ENCODE measurements around the gene TAF1D. TPM values are rescaled to one million over a fixed set of nuclear protein-coding genes. Genes with fewer than 3 reads are reported as not detected.

The TAF1D gene
- polyA plus RNA-seq, 3 donors = 5.9 to 68.3 (median 7.4) TPM

DNA sequence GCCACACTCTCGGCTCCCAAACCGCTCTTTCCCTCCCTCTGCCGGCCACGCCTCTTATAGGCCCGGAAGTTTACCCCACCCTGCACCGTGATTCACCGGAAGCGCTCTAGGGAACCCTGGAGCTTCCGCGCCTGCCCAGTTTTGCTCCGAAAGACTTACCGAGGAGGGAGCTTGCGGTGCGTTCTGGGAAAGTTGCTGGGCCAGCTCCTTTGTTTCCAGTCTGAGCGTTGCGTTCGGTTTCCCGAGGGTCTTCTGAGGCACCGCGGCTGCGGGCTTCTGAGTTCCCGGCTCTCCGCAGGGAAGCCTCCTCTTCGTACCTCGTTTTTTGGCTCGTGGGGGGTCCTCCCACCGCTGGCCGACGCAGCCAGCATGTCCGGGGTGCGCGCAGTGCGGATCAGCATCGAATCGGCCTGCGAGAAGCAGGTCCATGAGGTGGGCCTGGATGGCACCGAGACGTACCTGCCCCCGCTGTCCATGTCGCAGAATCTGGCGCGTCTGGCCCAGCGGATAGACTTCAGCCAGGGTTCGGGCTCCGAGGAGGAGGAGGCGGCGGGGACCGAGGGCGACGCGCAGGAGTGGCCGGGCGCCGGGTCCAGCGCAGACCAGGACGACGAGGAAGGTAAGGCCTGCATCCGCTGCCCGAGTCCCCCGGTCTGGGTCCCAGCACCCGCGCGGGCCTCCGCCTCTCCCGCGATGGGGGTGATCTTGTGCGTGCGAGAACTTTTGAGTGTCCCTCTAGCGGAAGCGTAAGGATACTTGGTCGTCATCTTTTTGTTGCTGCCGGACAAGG lies 43.0 kb upstream of the TAF1D start, which contains the start of gene MED17:
Gene MED17 (plus strand): TSS at position 138 of the 790 bp plus-strand sequence. CDS start 232 bp downstream, at position 370.
- H3K4me2 ChIP-seq (replicated peaks; ENCODE audit: extremely low read depth, low read length, poor library complexity, severe bottlenecking) = peak within 1 kb of the TSS; percentile 93
- H3K4me3 ChIP-seq (replicated peaks in 1 of 3; ENCODE audit: low read depth in 2 of 3, low read length in 3 of 3) = peak within 1 kb of the TSS; percentile 72 to 97 (median 95)
- under 1% methylated on average over 71 of the region's 72 CpGs for WGBS (ENCODE audit: insufficient coverage)
- peak within 1 kb of the TSS; percentile 95 for H3K9ac ChIP-seq (ENCODE audit: insufficient read depth, low read length, poor library complexity, severe bottlenecking)
- no peaks in the 10 kb centered on the region for H3K9me3 ChIP-seq (replicated peaks in 1 of 2; ENCODE audit: control insufficient read depth in 1 of 2, insufficient read depth in 1 of 2, low read length in 2 of 2)
- peak within 1 kb of the TSS; percentile 92 for H2AFZ ChIP-seq (ENCODE audit: insufficient read depth, low read depth, low read length, poor library complexity, severe bottlenecking)
- Mint-ChIP-seq H3K27ac (peak within 1 kb of the TSS; percentile 67 to 97 (median 90)), H3K4me1 (peaks cover 33% of the 10 kb centered on the region), H3K36me3 (peaks cover 6 to 27% of the 10 kb centered on the region in 2 donors), H3K27me3 (ENCODE audit: low read depth in 3 of 3) (no peaks in the 10 kb centered on the region), H3K4me3 (peak within 1 kb of the TSS; percentile 96 to 98), H3K9me3 (peaks cover 0 to 3% (median 0%) of the 10 kb centered on the region in 7 donors)
- intact Hi-C loops (cut with micrococcal nuclease) = loop anchor here (5.0 kb wide), 2 partner anchors 42 to 547 kb away; partner anchors contain the start of genes C11orf54 (in 2 of the 2) and TAF1D (in 2 of the 2)
- H4K20me1 ChIP-seq (ENCODE audit: insufficient read depth, low read length) = peaks cover 49% of the 10 kb centered on the region
- H3K36me3 ChIP-seq (replicated peaks in 1 of 2; ENCODE audit: control insufficient read depth in 1 of 2, insufficient read depth in 2 of 2, low read length in 2 of 2) = peaks cover 17% of the 10 kb centered on the region in 2 donors
- H3K27me3 ChIP-seq (ENCODE audit: control insufficient read depth in 2 of 2, insufficient read depth in 2 of 2, low read length in 2 of 2) = no peaks in the 10 kb centered on the region
- TF ChIP-seq CTCF (IDR thresholded peaks at IDR 0.05) = peak; percentile 59
- H3K27ac ChIP-seq (ENCODE audit: low read depth in 1 of 2, low read length in 2 of 2) = peak within 1 kb of the TSS; percentile 94 to 96
- peaks cover 57% of the 10 kb centered on the region for H3K79me2 ChIP-seq (ENCODE audit: insufficient read depth, low read length)
- H3K4me1 ChIP-seq (ENCODE audit: control insufficient read depth in 1 of 2, insufficient read depth in 2 of 2, low read length in 2 of 2) = peaks cover 16 to 34% of the 10 kb centered on the region in 2 donors
- peak; percentile 83 to 89 (median 88) for DNase-seq

DNA sequence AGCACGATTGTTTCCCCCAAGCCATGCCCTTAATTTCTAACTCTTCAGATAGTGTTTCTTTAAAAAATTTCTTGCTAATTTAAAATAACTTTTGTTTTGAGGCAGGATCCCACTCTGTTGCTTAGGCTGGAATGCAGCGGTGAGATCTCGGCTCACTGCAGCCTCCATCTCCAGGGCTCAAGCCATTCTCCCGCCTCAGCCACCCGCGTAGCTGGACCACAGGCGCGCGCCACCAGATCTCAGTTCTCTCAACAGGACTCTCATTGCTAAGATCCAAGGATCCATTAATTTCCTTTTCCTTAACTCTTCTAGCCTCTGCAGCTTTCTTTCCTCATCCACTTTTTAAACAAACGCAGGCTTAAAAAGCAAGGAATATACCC lies 42.5 kb upstream of the TAF1D start:
- H3K4me2 ChIP-seq (replicated peaks; ENCODE audit: extremely low read depth, low read length, poor library complexity, severe bottlenecking) = peak overlapping the region; percentile 93
- peak overlapping the region; percentile 95 for H3K9ac ChIP-seq (ENCODE audit: insufficient read depth, low read length, poor library complexity, severe bottlenecking)
- peak overlapping the region; percentile 72 to 97 (median 95) for H3K4me3 ChIP-seq (replicated peaks in 1 of 3; ENCODE audit: low read depth in 2 of 3, low read length in 3 of 3)
- peaks cover 0 to 3% (median 0%) of the 10 kb centered on the region in 7 donors for H3K9me3 Mint-ChIP-seq
- H4K20me1 ChIP-seq (ENCODE audit: insufficient read depth, low read length) = peaks cover 44% of the 10 kb centered on the region
- peaks cover 4 to 21% of the 10 kb centered on the region in 2 donors for H3K36me3 Mint-ChIP-seq
- no peak for TF ChIP-seq CTCF (IDR thresholded peaks at IDR 0.05)
- H3K4me1 Mint-ChIP-seq = peaks cover 33% of the 10 kb centered on the region
- H3K79me2 ChIP-seq (ENCODE audit: insufficient read depth, low read length) = peaks cover 51% of the 10 kb centered on the region
- peak overlapping the region; percentile 67 to 97 (median 90) for H3K27ac Mint-ChIP-seq
- no peak for DNase-seq
- 0% methylated on average over 9 of the region's 10 CpGs for WGBS (ENCODE audit: insufficient coverage)
- intact Hi-C loops (cut with micrococcal nuclease) = loop anchor here (5.0 kb wide), 2 partner anchors 41 to 546 kb away; partner anchors contain the start of genes C11orf54 (in 2 of the 2) and TAF1D (in 2 of the 2)
- H3K4me3 Mint-ChIP-seq = peak overlapping the region; percentile 96 to 98
- peaks cover 11% of the 10 kb centered on the region in 2 donors for H3K36me3 ChIP-seq (replicated peaks in 1 of 2; ENCODE audit: control insufficient read depth in 1 of 2, insufficient read depth in 2 of 2, low read length in 2 of 2)
- H3K4me1 ChIP-seq (ENCODE audit: control insufficient read depth in 1 of 2, insufficient read depth in 2 of 2, low read length in 2 of 2) = peaks cover 16 to 34% of the 10 kb centered on the region in 2 donors
- H3K27me3 Mint-ChIP-seq (ENCODE audit: low read depth in 3 of 3) = no peaks in the 10 kb centered on the region
- H3K9me3 ChIP-seq (replicated peaks in 1 of 2; ENCODE audit: control insufficient read depth in 1 of 2, insufficient read depth in 1 of 2, low read length in 2 of 2) = no peaks in the 10 kb centered on the region
- peak overlapping the region; percentile 92 for H2AFZ ChIP-seq (ENCODE audit: insufficient read depth, low read depth, low read length, poor library complexity, severe bottlenecking)
- H3K27me3 ChIP-seq (ENCODE audit: control insufficient read depth in 2 of 2, insufficient read depth in 2 of 2, low read length in 2 of 2) = no peaks in the 10 kb centered on the region
- H3K27ac ChIP-seq (ENCODE audit: low read depth in 1 of 2, low read length in 2 of 2) = peak overlapping the region; percentile 94 to 96

Measured in CD14-positive monocyte (primary cell).